ENCODE measurements around the gene ACTN1.

DNA sequence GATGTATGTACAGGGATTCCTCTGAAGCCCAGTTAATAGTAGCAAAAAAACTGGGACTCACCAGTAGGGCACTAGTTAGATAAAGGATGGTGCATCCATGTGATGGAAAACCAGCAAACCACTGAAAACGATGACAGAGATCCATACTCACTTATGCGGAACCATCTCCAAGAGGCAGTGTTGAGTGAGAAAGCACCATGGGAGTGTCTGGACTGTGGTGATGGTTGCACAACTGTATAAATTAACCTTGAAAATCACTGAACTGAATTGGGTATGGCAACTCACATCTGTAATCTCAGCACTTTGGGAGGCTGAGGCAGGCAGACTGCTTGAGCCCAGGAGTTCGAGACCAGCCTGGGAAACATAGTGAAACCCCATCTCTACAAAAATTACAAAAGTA lies 132.6 kb downstream of the ACTN1 start:
- TF ChIP-seq GATA3 (IDR thresholded peaks at IDR 0.05; ENCODE audit: low read depth, low read length) (no peak), GATA2 (IDR thresholded peaks at IDR 0.05; ENCODE audit: low read depth, low read length) (no peak)

All from SH-SY5Y (cell line).